Measurements from ENCODE around the gene GRM5. TPM values are rescaled to one million over a fixed set of nuclear protein-coding genes. Genes with fewer than 3 reads are reported as not detected.

GRM5 gene
- total RNA-seq, 4 donors from 2014 or later: not detected

- no peak for TF ChIP-seq POLR2AphosphoS5 (IDR thresholded peaks at IDR 0.05)
- TF ChIP-seq EP300 (IDR thresholded peaks at IDR 0.05; ENCODE audit: low read depth): no peak
- no peak for TF ChIP-seq POLR2A (IDR thresholded peaks at IDR 0.05)
- peak in 1 of 5 experiments; percentile 0 for TF ChIP-seq CTCF (IDR thresholded peaks at IDR 0.05)
- WGBS, 2 donors (ENCODE audit: low coverage in 1 of 2): 78 to 83% methylated on average over 2 to 3 of the region's 3 CpGs
- intact Hi-C loops (cut with DNase I; ENCODE audit: low total_unique reads): no loop called here
- Histone ChIP-seq H3K27me3 (no peaks in the 10 kb centered on the region), H3K36me3 (no peaks in the 10 kb centered on the region), H3K4me1 (peaks cover 0 to 4% (median 0%) of the 10 kb centered on the region in 4 donors), H3K9me3 (no peaks in the 10 kb centered on the region), H3K27ac (no peak overlapping the region), H3K4me3 (no peak overlapping the region)
- DNase-seq: no peak
- in situ Hi-C loops (cut with MboI; ENCODE audit: low pct_ligation_motif_present in 1 of 4, low pct_unique_long_range_greater_than_20kb in 1 of 4, low sequenced_read_pairs in 3 of 4): loop anchor here (25.0 kb wide), 2 partner anchors 307 to 532 kb away; no protein-coding TSS in a partner anchor
These were observed 521.0 kb downstream of the GRM5 start for GRCh38 chr11:88544656-88545280.

GRCh38 chr11:88543902-88544655, 521.7 kb downstream of the GRM5 start:
- Histone ChIP-seq H3K4me1 (peaks cover 0 to 4% (median 0%) of the 10 kb centered on the region in 4 donors), H3K9me3 (no peaks in the 10 kb centered on the region), H3K27me3 (no peaks in the 10 kb centered on the region), H3K27ac (no peak overlapping the region), H3K36me3 (no peaks in the 10 kb centered on the region), H3K4me3 (no peak overlapping the region)
- 45 to 50% methylated on average over 5 of the region's 5 CpGs for WGBS, 2 donors (ENCODE audit: low coverage in 1 of 2)
- TF ChIP-seq POLR2AphosphoS5 (IDR thresholded peaks at IDR 0.05): no peak
- no peak for TF ChIP-seq POLR2A (IDR thresholded peaks at IDR 0.05)
- TF ChIP-seq EP300 (IDR thresholded peaks at IDR 0.05; ENCODE audit: low read depth): no peak
- peak; percentile 86 to 91 (median 90) for TF ChIP-seq CTCF (IDR thresholded peaks at IDR 0.05)
- in situ Hi-C loops (cut with MboI; ENCODE audit: low pct_ligation_motif_present in 1 of 4, low pct_unique_long_range_greater_than_20kb in 1 of 4, low sequenced_read_pairs in 3 of 4) (loop anchor here (25.0 kb wide), 2 partner anchors 307 to 532 kb away; no protein-coding TSS in a partner anchor), intact Hi-C loops (cut with DNase I; ENCODE audit: low total_unique reads) (no loop called here)
- DNase-seq: peak; percentile 84

GRCh38 chr11:88541006-88541405, 524.8 kb downstream of the GRM5 start:
- peaks cover 0 to 8% (median 0%) of the 10 kb centered on the region in 4 donors for H3K4me1 ChIP-seq
- intact Hi-C loops (cut with DNase I; ENCODE audit: low total_unique reads): no loop called here
- in situ Hi-C loops (cut with MboI; ENCODE audit: low pct_ligation_motif_present in 1 of 4, low pct_unique_long_range_greater_than_20kb in 1 of 4, low sequenced_read_pairs in 3 of 4): loop anchor here (25.0 kb wide), 2 partner anchors 304 to 529 kb away; no protein-coding TSS in a partner anchor
- TF ChIP-seq POLR2A (IDR thresholded peaks at IDR 0.05) (no peak), CTCF (IDR thresholded peaks at IDR 0.05) (no peak)
- H3K27me3 ChIP-seq: no peaks in the 10 kb centered on the region
- WGBS, 2 donors (ENCODE audit: low coverage in 1 of 2): 78 to 89% methylated on average over 6 of the region's 6 CpGs
- no peaks in the 10 kb centered on the region for H3K9me3 ChIP-seq
- DNase-seq: no peak
- no peak overlapping the region for H3K4me3 ChIP-seq
- no peaks in the 10 kb centered on the region for H3K36me3 ChIP-seq
- no peak overlapping the region for H3K27ac ChIP-seq

GRCh38 chr11:88538098-88538497, 527.7 kb downstream of the GRM5 start:
- Histone ChIP-seq H3K4me1 (peaks cover 0 to 4% (median 0%) of the 10 kb centered on the region in 4 donors), H3K4me3 (no peak overlapping the region), H3K27ac (no peak overlapping the region), H3K36me3 (no peaks in the 10 kb centered on the region), H3K9me3 (no peaks in the 10 kb centered on the region), H3K27me3 (no peaks in the 10 kb centered on the region)
- intact Hi-C loops (cut with DNase I; ENCODE audit: low total_unique reads) (no loop called here), in situ Hi-C loops (cut with MboI; ENCODE audit: low pct_ligation_motif_present in 1 of 4, low pct_unique_long_range_greater_than_20kb in 1 of 4, low sequenced_read_pairs in 3 of 4) (loop anchor here (10.0 to 25.0 kb wide), 3 partner anchors 301 to 526 kb away; no protein-coding TSS in a partner anchor)
- 64 to 67% methylated on average over 1 of the region's 1 CpG for WGBS, 2 donors (ENCODE audit: low coverage in 1 of 2)
- DNase-seq: no peak
- TF ChIP-seq POLR2A (IDR thresholded peaks at IDR 0.05) (no peak), EP300 (IDR thresholded peaks at IDR 0.05; ENCODE audit: low read depth) (no peak), CTCF (IDR thresholded peaks at IDR 0.05) (no peak), POLR2AphosphoS5 (IDR thresholded peaks at IDR 0.05) (no peak)

Data from transverse colon (tissue), 4 donors.